Transverse colon (tissue), 4 donors: ENCODE results near the gene DNAI2. TPM values are rescaled to one million over a fixed set of nuclear protein-coding genes. Genes with fewer than 3 reads are reported as not detected.

ENCODE experiments used
- DNase-seq: peaks from one replicate; pipeline ENCODE4 v3.0.0-alpha.2; 2019
- H3K27ac ChIP-seq, 4 donors: fragments of 200-600 bp; sonication (generic); 2 replicates each; pipeline ENCODE4 v1.5.1; 2016 to 2018; ENCODE audit warnings: inconsistent platforms in 4 of 4
- H3K27me3 ChIP-seq: fragments of 200-600 bp; sonication (generic); 2 replicates; pipeline ENCODE4 v1.5.1; 2017; ENCODE audit warnings: inconsistent platforms
- H3K36me3 ChIP-seq, 4 donors: fragments of 200-600 bp; sonication (generic); 2 replicates each; pipeline ENCODE4 v1.5.1; 2017 to 2019; ENCODE audit warnings: inconsistent platforms in 4 of 4
- H3K4me1 ChIP-seq, 4 donors: fragments of 200-600 bp; sonication (generic); 2 replicates each; pipeline ENCODE4 v1.5.1; 2017 to 2020; ENCODE audit warnings: inconsistent platforms in 4 of 4
- H3K4me3 ChIP-seq, 4 donors: fragments of 200-600 bp; sonication (generic); 1 replicate in 1 of 4; 2 replicates in 3 of 4; pipeline versions ENCODE4 v1.5.1 to v1.6.1; 2017 to 2019; ENCODE audit warnings: inconsistent platforms in 4 of 4
- H3K9me3 ChIP-seq, 2 donors: fragments of 200-600 bp; sonication (generic); 2 replicates each; pipeline ENCODE4 v1.5.1; 2017 to 2019; ENCODE audit warnings: inconsistent platforms in 2 of 2
- EP300 ChIP-seq: sonication (generic); formaldehyde crosslinking; IDR thresholded peaks from one replicate; pipeline ENCODE4 v1.6.1; 2017; ENCODE audit warnings: antibody characterized with exemption, low read depth
- POLR2A ChIP-seq: fragments of 450-650 bp; IDR thresholded peaks from one replicate; pipeline ENCODE4 v1.6.1; 2016; ENCODE audit warnings: antibody characterized with exemption, mild to moderate bottlenecking, moderate library complexity
- POLR2AphosphoS5 ChIP-seq, 3 donors: sonication (generic); formaldehyde crosslinking; IDR thresholded peaks; one replicate each; pipeline ENCODE4 v1.6.1; 2016; ENCODE audit warnings: antibody characterized with exemption in 3 of 3
- WGBS, 2 donors: methylation state at CpG; one replicate each; pipeline ENCODE4 v1.1.5; 2018; ENCODE audit warnings: low coverage in 1 of 2; 5-methylcytosine and 5-hydroxymethylcytosine counted together
- in situ Hi-C, 4 donors: fragments of 200-750 bp; cut with MboI; loops; one replicate each; pipeline versions ENCODE4 v1.15.0 to v1.15.1; 2017; ENCODE audit warnings: low sequenced_read_pairs in 3 of 4, low pct_ligation_motif_present in 1 of 4, low pct_unique_long_range_greater_than_20kb in 1 of 4
- intact Hi-C: fragments of 100-400 bp; cut with DNase I; formaldehyde crosslinking; loops from one replicate; pipeline ENCODE4 v1.15.1; 2023; ENCODE audit warnings: low total_unique reads
- total RNA-seq, 4 donors: library from RNA; depleted of rRNA; stranded (reverse); fragments of >200 nt; gene quantifications; one replicate each; pipeline ENCODE4 v1.1.0, GENCODE V29; 2016
- TF ChIP-seq, protein P1 (sequence below), 5 experiments: fragments of 200-600 bp in 3 of 5; fragments of 450-650 bp in 2 of 5; sonication (generic) in 3 of 5; IDR thresholded peaks; 1 replicate in 2 of 5; 2 replicates in 3 of 5; pipeline ENCODE4 v1.5.1; 2016 to 2017; ENCODE audit warnings: antibody characterized with exemption in 5 of 5, inconsistent platforms in 3 of 5, mild to moderate bottlenecking in 2 of 5, moderate library complexity in 1 of 5

The DNAI2 gene
- total RNA-seq, 4 donors from 2014 or later: not detected

DNA sequence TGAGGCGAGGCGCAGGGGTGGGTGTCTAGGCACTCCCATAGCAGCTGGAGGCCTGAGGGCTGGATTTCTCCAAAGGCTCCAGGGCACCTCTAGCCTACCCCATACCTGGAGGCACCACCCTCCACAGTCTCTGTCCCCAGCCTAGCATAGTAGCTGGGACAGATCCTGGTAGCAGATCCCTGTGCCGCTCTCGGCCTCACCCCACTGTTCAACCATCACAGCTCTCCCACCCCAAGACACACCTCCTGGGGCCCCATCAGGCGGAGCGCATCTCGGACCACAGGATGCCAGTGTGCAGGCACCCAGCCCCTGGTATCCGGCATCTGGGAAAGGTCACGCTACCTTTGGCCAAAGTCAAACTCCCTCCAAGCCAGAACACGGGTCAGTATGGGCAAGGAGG is 80.5 kb downstream of the DNAI2 start:
- TF ChIP-seq EP300: no peak
- TF ChIP-seq POLR2AphosphoS5 (IDR thresholded peaks at IDR 0.05): no peak
- TF ChIP-seq, protein P1, sequence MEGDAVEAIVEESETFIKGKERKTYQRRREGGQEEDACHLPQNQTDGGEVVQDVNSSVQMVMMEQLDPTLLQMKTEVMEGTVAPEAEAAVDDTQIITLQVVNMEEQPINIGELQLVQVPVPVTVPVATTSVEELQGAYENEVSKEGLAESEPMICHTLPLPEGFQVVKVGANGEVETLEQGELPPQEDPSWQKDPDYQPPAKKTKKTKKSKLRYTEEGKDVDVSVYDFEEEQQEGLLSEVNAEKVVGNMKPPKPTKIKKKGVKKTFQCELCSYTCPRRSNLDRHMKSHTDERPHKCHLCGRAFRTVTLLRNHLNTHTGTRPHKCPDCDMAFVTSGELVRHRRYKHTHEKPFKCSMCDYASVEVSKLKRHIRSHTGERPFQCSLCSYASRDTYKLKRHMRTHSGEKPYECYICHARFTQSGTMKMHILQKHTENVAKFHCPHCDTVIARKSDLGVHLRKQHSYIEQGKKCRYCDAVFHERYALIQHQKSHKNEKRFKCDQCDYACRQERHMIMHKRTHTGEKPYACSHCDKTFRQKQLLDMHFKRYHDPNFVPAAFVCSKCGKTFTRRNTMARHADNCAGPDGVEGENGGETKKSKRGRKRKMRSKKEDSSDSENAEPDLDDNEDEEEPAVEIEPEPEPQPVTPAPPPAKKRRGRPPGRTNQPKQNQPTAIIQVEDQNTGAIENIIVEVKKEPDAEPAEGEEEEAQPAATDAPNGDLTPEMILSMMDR (IDR thresholded peaks at IDR 0.05): no peak
- no peak for TF ChIP-seq POLR2A
- in situ Hi-C loops: loop anchor here in 2 of 4 donors (25.0 kb wide), 1 partner anchor 142 kb away; the partner anchor contains the start of genes RPL38 (in 2 of the 2) and TTYH2 (in 2 of the 2)
- Histone ChIP-seq H3K27me3 (peaks cover 92% of the 10 kb centered on the region), H3K9me3 (no peaks in the 10 kb centered on the region), H3K27ac (no peak overlapping the region), H3K4me1 (peaks cover 0 to 12% (median 8%) of the 10 kb centered on the region in 4 donors), H3K4me3 (no peak overlapping the region), H3K36me3 (no peaks in the 10 kb centered on the region)
- WGBS, 2 donors: 85 to 90% methylated on average over 2 to 10 of the region's 10 CpGs
- intact Hi-C loops: no loop called here
- no peak for DNase-seq

DNA sequence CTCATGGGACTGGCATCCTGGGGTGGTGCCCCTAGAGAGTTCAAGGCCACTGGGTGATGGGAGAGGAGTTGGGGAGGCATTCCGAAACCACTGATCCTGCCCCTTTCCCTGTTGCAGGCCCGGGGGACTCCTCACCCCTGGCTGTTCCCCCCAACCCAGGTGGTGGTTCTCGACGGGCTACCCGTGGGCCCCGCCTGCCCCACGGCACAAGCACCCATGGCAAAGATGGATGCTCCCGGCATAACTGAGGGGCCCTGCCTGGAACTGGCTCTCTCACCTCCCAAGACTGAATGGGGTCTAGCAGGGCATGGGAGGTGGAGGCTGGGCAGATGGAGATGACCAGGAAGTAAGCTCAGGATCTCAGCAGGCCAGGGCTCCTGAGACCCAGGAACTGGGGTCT is 81.0 kb downstream of the DNAI2 start:
- Histone ChIP-seq H3K36me3 (no peaks in the 10 kb centered on the region), H3K4me1 (peaks cover 0 to 12% (median 8%) of the 10 kb centered on the region in 4 donors), H3K27me3 (peaks cover 97% of the 10 kb centered on the region), H3K9me3 (no peaks in the 10 kb centered on the region), H3K4me3 (no peak overlapping the region), H3K27ac (no peak overlapping the region)
- TF ChIP-seq POLR2A: no peak
- no peak for TF ChIP-seq EP300
- no peak for TF ChIP-seq POLR2AphosphoS5 (IDR thresholded peaks at IDR 0.05)
- TF ChIP-seq, protein P1 (IDR thresholded peaks at IDR 0.05): no peak
- intact Hi-C loops (no loop called here), in situ Hi-C loops (loop anchor here in 2 of 4 donors (25.0 kb wide), 1 partner anchor 143 kb away; the partner anchor contains the start of genes RPL38 (in 2 of the 2) and TTYH2 (in 2 of the 2))
- no peak for DNase-seq
- 87% methylated on average over 8 of the region's 8 CpGs; no CpG with 5 or more reads in 1 of the 2 donors for WGBS, 2 donors

DNA sequence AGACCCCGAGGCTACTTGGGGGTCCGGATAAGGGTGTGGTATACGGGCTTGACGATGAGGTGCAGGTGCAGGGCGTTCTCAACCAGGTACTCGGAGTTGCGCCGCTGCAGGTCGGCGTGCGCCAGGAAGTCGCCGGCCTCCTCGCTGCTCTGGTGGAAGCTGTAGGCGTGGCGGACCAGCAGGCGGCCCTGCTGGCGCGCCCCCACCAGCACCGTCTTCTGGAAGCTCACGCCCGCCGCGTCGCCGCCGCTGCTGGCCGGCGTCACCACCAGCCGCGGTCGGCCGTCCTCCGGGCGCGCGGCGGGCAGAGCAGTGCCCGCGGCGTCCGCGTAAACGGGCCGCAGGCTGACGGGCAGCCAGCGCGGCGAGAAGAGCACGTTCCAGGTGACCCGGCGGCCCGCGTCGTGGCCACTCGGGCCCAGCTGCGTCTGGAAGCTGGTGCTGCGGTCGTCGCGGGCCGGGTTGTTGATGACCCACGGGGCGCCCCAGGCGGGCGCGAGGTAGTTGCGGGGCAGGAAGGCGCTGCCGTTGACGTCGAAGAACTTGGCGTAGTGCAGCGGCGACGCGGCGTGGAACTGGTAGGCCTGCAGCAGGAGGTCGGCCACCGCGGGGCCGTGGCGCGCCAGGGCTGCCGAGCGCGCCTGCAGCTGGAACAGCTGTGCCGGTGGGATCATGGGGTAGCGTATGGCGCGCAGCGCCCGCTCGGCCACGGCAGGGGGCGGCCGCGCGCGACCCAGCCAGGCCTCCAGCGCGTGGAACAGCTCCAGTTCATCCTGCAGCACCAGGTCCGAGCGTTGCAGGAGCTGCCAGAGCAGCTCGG is 82.8 kb downstream of the DNAI2 start:
- in situ Hi-C loops (loop anchor here in 2 of 4 donors (25.0 kb wide), 1 partner anchor 145 kb away; the partner anchor contains the start of genes RPL38 (in 2 of the 2) and TTYH2 (in 2 of the 2)), intact Hi-C loops (no loop called here)
- TF ChIP-seq POLR2AphosphoS5 (IDR thresholded peaks at IDR 0.05) (no peak), POLR2A (no peak), EP300 (no peak)
- TF ChIP-seq, protein P1 (IDR thresholded peaks at IDR 0.05): no peak
- Histone ChIP-seq H3K4me1 (peaks cover 0 to 12% (median 9%) of the 10 kb centered on the region in 4 donors), H3K27me3 (peaks cover 100% of the 10 kb centered on the region), H3K4me3 (peak overlapping the region in 2 of 4 donors; percentile 14 to 26), H3K36me3 (no peaks in the 10 kb centered on the region), H3K27ac (no peak overlapping the region), H3K9me3 (no peaks in the 10 kb centered on the region)
- WGBS, 2 donors: 2% methylated on average over 60 of the region's 105 CpGs; no CpG with 5 or more reads in 1 of the 2 donors
- no peak for DNase-seq

DNA sequence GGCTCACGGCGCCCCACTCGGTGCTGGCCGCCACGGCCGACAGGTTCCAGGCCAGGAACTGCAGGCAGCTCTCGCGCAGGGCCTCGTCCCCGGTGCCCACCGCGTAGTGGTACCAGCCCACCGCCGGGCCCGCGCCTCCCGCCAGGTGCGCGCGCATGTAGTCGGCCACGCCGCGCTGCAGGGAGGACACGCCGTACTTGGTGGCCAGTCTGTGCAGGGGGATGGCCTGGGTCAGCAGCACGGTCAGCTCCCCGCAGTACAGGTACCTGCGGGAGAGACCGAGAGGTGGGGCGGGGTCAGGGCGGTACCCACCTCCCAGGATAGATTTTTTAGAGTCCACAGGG is 83.4 kb downstream of the DNAI2 start:
- WGBS, 2 donors: 64% methylated on average over 12 of the region's 32 CpGs; no CpG with 5 or more reads in 1 of the 2 donors
- TF ChIP-seq POLR2A: no peak
- TF ChIP-seq, protein P1 (IDR thresholded peaks at IDR 0.05): no peak
- TF ChIP-seq EP300: no peak
- TF ChIP-seq POLR2AphosphoS5 (IDR thresholded peaks at IDR 0.05): no peak
- H3K36me3 ChIP-seq: no peaks in the 10 kb centered on the region
- intact Hi-C loops (no loop called here), in situ Hi-C loops (loop anchor here in 2 of 4 donors (25.0 kb wide), 1 partner anchor 145 kb away; the partner anchor contains the start of genes RPL38 (in 2 of the 2) and TTYH2 (in 2 of the 2))
- no peaks in the 10 kb centered on the region for H3K9me3 ChIP-seq
- H3K4me3 ChIP-seq: peak overlapping the region in 2 of 4 donors; percentile 14 to 26
- H3K27me3 ChIP-seq: peaks cover 100% of the 10 kb centered on the region
- H3K27ac ChIP-seq: no peak overlapping the region
- DNase-seq: no peak
- peaks cover 0 to 13% (median 10%) of the 10 kb centered on the region in 4 donors for H3K4me1 ChIP-seq
